H9 (cell line): ENCODE results near the gene ABCF2. TPM values are rescaled to one million over a fixed set of nuclear protein-coding genes. Genes with fewer than 3 reads are reported as not detected.

Experiments
- DNase-seq: peaks from one replicate; pipeline ENCODE4 v3.0.0-alpha.2; 2017
- H2AFZ ChIP-seq: one replicate; pipeline ENCODE4 v1.6.1; 2013; ENCODE audit warnings: mild to moderate bottlenecking, low read length, control low read depth, moderate library complexity
- H2AK5ac ChIP-seq: 2 replicates; pipeline ENCODE4 v1.6.1; 2013; ENCODE audit warnings: low read length, control low read depth, mixed read lengths; ENCODE audit not compliant: insufficient read length
- H2BK120ac ChIP-seq: one replicate; pipeline ENCODE4 v1.6.1; 2013; ENCODE audit warnings: low read depth, mild to moderate bottlenecking, low read length, control low read depth, inconsistent platforms; ENCODE audit not compliant: poor library complexity, severe bottlenecking
- H2BK12ac ChIP-seq: 2 replicates; pipeline ENCODE4 v1.6.1; 2013; ENCODE audit warnings: low read length, control low read depth, mixed read lengths, low read depth; ENCODE audit not compliant: insufficient read length
- H2BK15ac ChIP-seq: 2 replicates; pipeline ENCODE4 v1.6.1; 2013; ENCODE audit warnings: low read depth, low read length, control low read depth
- H2BK20ac ChIP-seq: one replicate; pipeline ENCODE4 v1.6.1; 2013; ENCODE audit warnings: low read depth, mild to moderate bottlenecking, low read length, control low read depth, inconsistent platforms; ENCODE audit not compliant: poor library complexity, severe bottlenecking
- H2BK5ac ChIP-seq: 2 replicates; pipeline ENCODE4 v1.6.1; 2013; ENCODE audit warnings: low read length, control low read depth, mixed read lengths; ENCODE audit not compliant: insufficient read length
- H3K14ac ChIP-seq: 2 replicates; pipeline ENCODE4 v1.6.1; 2013; ENCODE audit warnings: low read length, control low read depth; ENCODE audit not compliant: insufficient read depth
- H3K18ac ChIP-seq: 2 replicates; pipeline ENCODE4 v1.6.1; 2013; ENCODE audit warnings: low read depth, mild to moderate bottlenecking, mixed read lengths, low read length, control low read depth; ENCODE audit not compliant: insufficient read length
- H3K23ac ChIP-seq: 2 replicates; pipeline ENCODE4 v1.6.1; 2013; ENCODE audit warnings: low read length, control low read depth, mixed read lengths, low read depth; ENCODE audit not compliant: insufficient read length
- H3K23me2 ChIP-seq: 2 replicates; pipeline ENCODE4 v1.6.1; 2013; ENCODE audit warnings: low read depth, mild to moderate bottlenecking, mixed read lengths, low read length, control low read depth; ENCODE audit not compliant: insufficient read length, poor library complexity, severe bottlenecking
- H3K27ac ChIP-seq: 2 replicates; pipeline ENCODE4 v1.5.1; 2013; ENCODE audit warnings: low read length, control low read depth, mixed read lengths, low read depth; ENCODE audit not compliant: insufficient read length
- H3K27me3 ChIP-seq: 2 replicates; pipeline ENCODE4 v1.6.1; 2013; ENCODE audit warnings: low read length, control low read depth, inconsistent platforms; ENCODE audit not compliant: insufficient read depth
- H3K4ac ChIP-seq: 2 replicates; pipeline ENCODE4 v1.6.1; 2013; ENCODE audit warnings: low read depth, mild to moderate bottlenecking, control low read depth, inconsistent platforms, low read length, moderate library complexity
- H3K4me1 ChIP-seq: 2 replicates; pipeline ENCODE4 v1.6.1; 2013; ENCODE audit warnings: low read length, control low read depth, inconsistent platforms; ENCODE audit not compliant: insufficient read depth
- H3K4me2 ChIP-seq: 2 replicates; pipeline ENCODE4 v1.6.1; 2013; ENCODE audit warnings: low read length, control low read depth, mixed read lengths; ENCODE audit not compliant: insufficient read length, insufficient read depth
- H3K56ac ChIP-seq: 2 replicates; pipeline ENCODE4 v1.6.1; 2013; ENCODE audit warnings: low read depth, mild to moderate bottlenecking, mixed read lengths, low read length, control low read depth; ENCODE audit not compliant: insufficient read length
- H3K79me1 ChIP-seq: 2 replicates; pipeline ENCODE4 v1.6.1; 2013; ENCODE audit warnings: low read depth, mild to moderate bottlenecking, moderate library complexity, low read length, control low read depth, inconsistent platforms; ENCODE audit not compliant: insufficient read depth, poor library complexity, severe bottlenecking
- H3K79me2 ChIP-seq: 2 replicates; pipeline ENCODE4 v1.6.1; 2013; ENCODE audit warnings: low read length, control low read depth, inconsistent platforms; ENCODE audit not compliant: insufficient read depth
- H3K9ac ChIP-seq: 2 replicates; pipeline ENCODE4 v1.6.1; 2013; ENCODE audit warnings: low read length, control low read depth, mixed read lengths; ENCODE audit not compliant: insufficient read length; ENCODE audit errors: extremely low read depth
- H3K9me3 ChIP-seq: one replicate; pipeline ENCODE4 v1.6.1; 2013; ENCODE audit warnings: low read depth, low read length, inconsistent platforms; ENCODE audit not compliant: control insufficient read depth
- H3T11ph ChIP-seq: one replicate; pipeline ENCODE4 v1.6.1; 2013; ENCODE audit warnings: mild to moderate bottlenecking, low read length, control low read depth, inconsistent platforms
- H4K20me1 ChIP-seq: one replicate; pipeline ENCODE4 v1.6.1; 2013; ENCODE audit not compliant: control insufficient read depth, insufficient read length, insufficient read depth
- H4K5ac ChIP-seq: 2 replicates; pipeline ENCODE4 v1.6.1; 2013; ENCODE audit warnings: low read depth, mild to moderate bottlenecking, mixed read lengths, low read length, control low read depth; ENCODE audit not compliant: insufficient read length
- H4K8ac ChIP-seq: replicated peaks from 2 replicates; pipeline ENCODE4 v1.6.1; 2013; ENCODE audit warnings: low read length, control low read depth, mixed read lengths, low read depth; ENCODE audit not compliant: insufficient read length
- H4K91ac ChIP-seq: 2 replicates; pipeline ENCODE4 v1.6.1; 2013; ENCODE audit warnings: low read depth, mild to moderate bottlenecking, moderate library complexity, mixed read lengths, low read length, control low read depth; ENCODE audit not compliant: insufficient read length
- H3K27ac Mint-ChIP-seq, 3 experiments: 2 replicates in 2 of 3; 3 replicates in 1 of 3; pipeline ENCODE4 v1.8.0; 2020 to 2021; ENCODE audit warnings: mixed read lengths in 3 of 3, mild to moderate bottlenecking in 1 of 3, moderate library complexity in 1 of 3
- H3K27me3 Mint-ChIP-seq: 2 replicates; pipeline ENCODE4 v1.8.0; 2021; ENCODE audit warnings: low read depth, mild to moderate bottlenecking, moderate library complexity, mixed read lengths
- H3K36me3 Mint-ChIP-seq, 3 experiments: 2 replicates in 2 of 3; 3 replicates in 1 of 3; pipeline ENCODE4 v1.8.0; 2020 to 2021; ENCODE audit warnings: low read depth in 3 of 3, mixed read lengths in 3 of 3; ENCODE audit not compliant: insufficient read depth in 1 of 3
- H3K4me1 Mint-ChIP-seq, 2 experiments: 2 replicates each; pipeline ENCODE4 v1.8.0; 2020; ENCODE audit warnings: mixed read lengths in 2 of 2
- H3K4me3 Mint-ChIP-seq, 2 experiments: 2 replicates in 1 of 2; 3 replicates in 1 of 2; pipeline ENCODE4 v1.8.0; 2020 to 2021; ENCODE audit warnings: mild to moderate bottlenecking in 2 of 2, mixed read lengths in 2 of 2, moderate library complexity in 1 of 2
- H3K9me3 Mint-ChIP-seq, 2 experiments: 2 replicates in 1 of 2; 3 replicates in 1 of 2; pipeline ENCODE4 v1.8.0; 2020; ENCODE audit warnings: mild to moderate bottlenecking in 2 of 2, mixed read lengths in 2 of 2, moderate library complexity in 1 of 2
- WGBS: extraction: QIAGEN DNeasy Blood & Tissue Kit; methylation state at CpG from one replicate; pipeline ENCODE4 v1.1.7; 2013; ENCODE audit warnings: missing lambda C conversion rate, low lambda C conversion rate, mixed read lengths; ENCODE audit not compliant: insufficient read length; ENCODE audit errors: extremely low coverage; 5-methylcytosine and 5-hydroxymethylcytosine counted together
- total RNA-seq: library from RNA; stranded (reverse); gene quantifications from 2 replicates; pipeline ENCODE4 v1.2.1, GENCODE V29; 2021
- TF ChIP-seq, protein P1 (sequence below): fragments of 200-600 bp; sonication (generic); conservative IDR thresholded peaks from 3 replicates; pipeline ENCODE4 v1.8.0; 2021; ENCODE audit warnings: antibody characterized with exemption, mild to moderate bottlenecking

Gene ABCF2
- total RNA-seq, 1 experiment from 2014 or later: 70.1 TPM

DNA sequence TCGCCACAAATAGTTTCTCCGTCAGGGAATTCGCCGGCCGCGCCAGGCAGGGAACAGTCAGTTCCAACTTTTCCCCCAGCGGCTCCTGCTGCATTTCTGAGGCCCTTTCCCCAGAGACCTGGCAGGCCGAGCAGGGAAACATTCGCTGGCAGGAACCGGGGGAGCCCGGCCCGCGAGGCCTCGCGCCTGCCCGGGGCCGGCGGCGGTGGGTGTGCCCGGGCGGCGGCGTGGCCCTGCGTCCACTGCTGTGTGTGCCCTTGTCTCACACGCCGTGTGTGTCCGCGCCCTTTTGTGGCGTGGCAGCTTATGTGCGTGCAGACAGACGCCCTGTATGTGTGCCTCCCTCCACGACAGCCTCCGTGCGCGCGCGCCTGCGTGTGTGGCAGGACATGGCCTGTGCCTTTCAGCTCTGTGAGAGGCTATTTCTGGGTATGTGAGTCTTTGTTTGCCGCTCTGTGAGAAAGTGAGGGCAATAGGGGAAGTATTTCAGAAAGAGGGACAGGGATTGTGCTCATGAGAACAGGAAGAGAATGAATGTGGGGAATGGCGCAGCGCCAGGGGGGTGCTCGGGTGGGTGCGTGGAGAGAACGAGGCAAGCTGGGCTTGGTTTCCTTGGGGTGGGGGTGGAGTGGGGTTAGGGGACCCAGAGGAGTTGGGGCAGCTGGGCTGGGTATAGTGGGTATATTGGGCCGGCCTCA is 22.2 kb upstream of the ABCF2 start:
- no peak overlapping the region for H3K18ac ChIP-seq
- no peaks in the 10 kb centered on the region for H3K9me3 ChIP-seq
- peak overlapping the region; percentile 71 for H3K4me2 ChIP-seq
- no peak overlapping the region for H3K14ac ChIP-seq
- H4K20me1 ChIP-seq: no peaks in the 10 kb centered on the region
- no peaks in the 10 kb centered on the region for H3K79me2 ChIP-seq
- no peak overlapping the region for H4K91ac ChIP-seq
- H3K4me1 ChIP-seq: peaks cover 7% of the 10 kb centered on the region; the same call in 1 of the 2 replicates
- no peak overlapping the region for H2AFZ ChIP-seq
- H3K27me3 ChIP-seq: peaks cover 19% of the 10 kb centered on the region; the same call in 1 of the 2 replicates
- Mint-ChIP-seq H3K4me1 (peaks cover 52 to 67% of the 10 kb centered on the region in 2 experiments), H3K27me3 (peaks cover 81% of the 10 kb centered on the region), H3K27ac (no peak overlapping the region), H3K36me3 (no peaks in the 10 kb centered on the region), H3K4me3 (peak overlapping the region; percentile 55 to 75), H3K9me3 (no peaks in the 10 kb centered on the region; a peak in 1 of 5 replicates)
- no peak overlapping the region for H4K5ac ChIP-seq
- H2BK20ac ChIP-seq: no peak overlapping the region
- H2BK120ac ChIP-seq: no peak overlapping the region
- H4K8ac ChIP-seq: no peak overlapping the region
- H2BK12ac ChIP-seq: no peak overlapping the region
- H2BK5ac ChIP-seq: no peak overlapping the region
- no peak overlapping the region for H3K27ac ChIP-seq
- H3K23me2 ChIP-seq: peaks cover 22% of the 10 kb centered on the region
- no peaks in the 10 kb centered on the region for H3K79me1 ChIP-seq
- no peak overlapping the region for H3K23ac ChIP-seq
- TF ChIP-seq, protein P1, sequence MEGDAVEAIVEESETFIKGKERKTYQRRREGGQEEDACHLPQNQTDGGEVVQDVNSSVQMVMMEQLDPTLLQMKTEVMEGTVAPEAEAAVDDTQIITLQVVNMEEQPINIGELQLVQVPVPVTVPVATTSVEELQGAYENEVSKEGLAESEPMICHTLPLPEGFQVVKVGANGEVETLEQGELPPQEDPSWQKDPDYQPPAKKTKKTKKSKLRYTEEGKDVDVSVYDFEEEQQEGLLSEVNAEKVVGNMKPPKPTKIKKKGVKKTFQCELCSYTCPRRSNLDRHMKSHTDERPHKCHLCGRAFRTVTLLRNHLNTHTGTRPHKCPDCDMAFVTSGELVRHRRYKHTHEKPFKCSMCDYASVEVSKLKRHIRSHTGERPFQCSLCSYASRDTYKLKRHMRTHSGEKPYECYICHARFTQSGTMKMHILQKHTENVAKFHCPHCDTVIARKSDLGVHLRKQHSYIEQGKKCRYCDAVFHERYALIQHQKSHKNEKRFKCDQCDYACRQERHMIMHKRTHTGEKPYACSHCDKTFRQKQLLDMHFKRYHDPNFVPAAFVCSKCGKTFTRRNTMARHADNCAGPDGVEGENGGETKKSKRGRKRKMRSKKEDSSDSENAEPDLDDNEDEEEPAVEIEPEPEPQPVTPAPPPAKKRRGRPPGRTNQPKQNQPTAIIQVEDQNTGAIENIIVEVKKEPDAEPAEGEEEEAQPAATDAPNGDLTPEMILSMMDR: no peak; the same call in 2 of the 3 replicates
- no peak for DNase-seq
- no peak overlapping the region for H3K9ac ChIP-seq
- no peak overlapping the region for H3K56ac ChIP-seq
- no peak overlapping the region for H3K4ac ChIP-seq
- H3T11ph ChIP-seq: no peak overlapping the region
- H2AK5ac ChIP-seq: no peak overlapping the region
- no peak overlapping the region for H2BK15ac ChIP-seq
- WGBS: no CpG with 5 or more reads among the region's 45 CpGs
